HG03571 (cell line): ENCODE results near the gene SULT1A2.
"Not testable (repeated sequence)": the region's sequence is repeated elsewhere in the genome, so short reads cannot be mapped to it uniquely, and the experiment has no call there.

Experiments
- ATAC-seq: cut with Tn5 transposase; IDR thresholded peaks from one replicate; pipeline ENCODE4 v1.9.1; 2021; ENCODE audit not compliant: unreplicated experiment

The SULT1A2 gene

DNA sequence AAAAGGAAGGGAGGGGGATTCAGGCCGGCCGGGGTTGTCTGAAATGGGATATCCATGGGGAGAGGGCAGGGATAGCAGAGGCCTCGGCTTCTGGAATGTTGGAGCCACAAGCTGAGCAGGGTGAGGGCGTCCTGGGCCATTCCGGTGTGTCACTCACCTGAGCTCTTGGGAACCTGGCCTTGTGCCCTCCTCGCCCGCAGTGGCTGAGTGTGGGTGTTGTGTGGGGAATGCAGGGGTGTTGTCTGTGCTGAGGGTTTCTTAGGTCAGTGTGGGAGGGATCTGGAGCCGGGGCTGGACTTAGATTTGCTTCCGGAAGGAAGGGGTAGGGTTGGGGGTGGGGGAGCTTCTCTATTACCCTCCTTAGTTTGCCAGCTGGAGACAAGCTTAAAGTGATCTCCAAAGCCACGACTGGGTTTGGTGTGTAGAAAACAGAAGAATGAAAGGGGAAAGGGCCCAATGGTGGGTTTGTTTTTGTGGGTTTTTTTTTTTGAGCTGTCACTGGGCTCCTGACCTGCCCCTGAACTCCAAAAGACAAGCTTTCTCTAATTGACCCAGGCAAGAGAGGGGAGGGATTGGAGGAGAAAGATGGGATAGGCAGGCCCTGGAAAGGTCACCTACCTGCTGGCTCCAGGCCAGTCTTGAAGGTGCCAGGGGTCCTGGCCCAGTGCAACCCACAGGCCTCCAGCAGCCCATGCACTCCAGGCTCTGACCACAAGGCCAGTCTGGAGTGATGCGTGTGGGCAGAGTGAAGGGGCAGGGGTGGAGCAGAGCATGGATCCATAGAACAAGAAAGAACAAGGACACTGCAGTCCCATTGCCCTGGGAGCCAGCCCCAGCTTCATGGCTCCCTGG, at the start of gene SULT1A2:
Gene SULT1A2, minus strand, starts transcription at position 211 of the 852 bp plus-strand sequence. CDS start 1,120 bp downstream, outside the sequence.
- no peak for ATAC-seq

DNA sequence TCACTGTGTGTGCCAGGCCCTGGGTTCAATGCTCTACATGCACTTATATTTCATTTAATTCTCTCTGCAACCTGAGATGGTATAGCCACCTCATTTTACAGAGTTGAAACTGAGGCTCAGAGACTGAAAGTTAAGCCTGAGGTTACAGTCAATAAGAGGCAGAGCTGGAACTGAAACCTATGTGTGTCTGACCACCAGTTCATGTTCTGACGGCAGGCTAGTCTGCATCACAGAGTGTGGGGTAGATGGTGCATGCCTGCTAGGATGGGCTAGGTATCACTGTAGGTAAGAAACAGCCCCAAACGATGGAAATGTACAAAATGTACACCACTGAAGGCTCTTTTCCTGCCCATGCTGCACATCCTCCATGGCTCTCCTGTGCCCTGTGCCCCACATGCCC, 43.1 kb upstream of the SULT1A2 start:
- not testable (repeated sequence) for ATAC-seq

GRCh38 chr16:28638359-28638758, 41.5 kb upstream of the SULT1A2 start:
- ATAC-seq, result not testable (repeated sequence)

- ATAC-seq, result not testable (repeated sequence)
Observed at GRCh38 chr16:28637765-28638164, 40.9 kb upstream of the SULT1A2 start, which contains the start of gene NPIPB8. NPIPB8 (plus strand) TSS chr16:28638065; CDS start chr16:28638361, 296 bp downstream.

DNA sequence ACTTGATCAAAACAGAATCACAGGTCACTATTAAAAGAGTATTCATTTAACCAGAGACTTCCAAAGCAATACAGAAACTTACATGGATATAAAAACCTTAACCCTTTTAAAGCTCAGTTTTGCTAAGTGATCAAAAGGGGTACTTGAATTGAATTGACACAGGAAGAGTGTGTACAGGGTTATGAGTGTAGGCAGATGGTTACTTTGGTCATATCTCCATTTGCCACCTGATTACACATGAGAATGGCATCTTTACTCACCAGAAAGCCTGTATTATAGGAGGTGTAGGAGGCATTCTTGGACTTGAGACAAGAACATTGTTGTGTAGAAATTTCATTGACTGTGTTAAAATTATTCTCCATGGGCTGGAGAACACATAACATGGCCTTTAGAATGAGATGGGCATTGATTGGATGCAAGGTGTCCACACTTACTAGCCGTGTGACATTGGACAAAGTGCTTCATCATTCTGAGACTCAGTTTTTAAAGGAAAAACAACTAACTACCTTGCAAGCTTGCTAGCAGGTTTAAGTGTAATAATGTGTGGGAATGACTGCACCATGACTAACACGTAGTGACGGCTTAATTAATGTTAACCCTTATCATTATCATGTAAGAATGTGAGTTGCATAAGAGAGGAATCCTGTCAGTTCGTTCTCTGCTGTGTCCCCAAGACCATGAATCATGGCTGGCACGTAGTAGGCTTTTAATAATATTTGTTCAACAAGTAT, 39.4 kb upstream of the SULT1A2 start:
- not testable (repeated sequence) for ATAC-seq

DNA sequence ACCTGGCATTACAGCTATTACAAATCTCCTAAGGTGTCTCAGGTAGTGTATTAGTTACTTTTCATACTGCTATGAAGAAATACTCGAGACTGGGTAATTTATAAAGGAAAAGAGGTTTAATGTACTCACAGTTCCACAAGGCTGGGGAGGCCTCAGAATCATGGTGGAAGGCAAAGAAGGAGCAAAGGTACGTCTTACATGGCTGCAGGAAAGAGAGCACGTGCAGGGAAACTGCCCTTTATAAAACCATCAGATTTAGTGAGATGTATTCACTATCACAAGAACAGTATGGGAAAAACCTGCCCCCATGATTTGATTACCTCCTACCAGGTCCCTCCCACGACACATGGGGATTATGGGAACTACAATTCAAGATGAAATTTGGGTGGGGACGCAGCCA, 34.1 kb upstream of the SULT1A2 start:
- ATAC-seq, result not testable (repeated sequence)

GRCh38 chr16:28623172-28623711, 26.4 kb upstream of the SULT1A2 start:
- ATAC-seq, result no peak

GRCh38 chr16:28622532-28623171, 25.8 kb upstream of the SULT1A2 start:
- not testable (repeated sequence) for ATAC-seq

GRCh38 chr16:28621481-28622155, 24.8 kb upstream of the SULT1A2 start:
- ATAC-seq, result no peak

DNA sequence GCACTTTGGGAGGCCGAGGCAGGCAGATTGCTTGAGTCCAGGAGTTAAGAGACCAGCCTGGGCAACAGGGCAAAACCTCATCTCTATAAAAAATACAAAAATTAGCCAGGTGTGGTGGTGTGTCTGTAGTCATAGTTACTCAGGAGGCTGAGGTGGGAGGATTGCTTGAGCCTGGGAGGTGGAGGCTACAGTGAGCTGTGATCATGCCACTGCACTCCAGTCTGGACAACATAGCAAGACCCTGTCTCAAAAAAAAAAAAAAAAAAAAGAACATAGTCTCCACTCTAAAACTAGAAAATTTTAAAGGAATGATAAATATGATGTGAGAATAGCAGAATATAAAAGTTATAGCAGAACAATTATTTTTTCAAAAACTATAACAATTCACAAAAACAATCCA, 23.5 kb upstream of the SULT1A2 start:
- ATAC-seq, result not testable (repeated sequence)

- no peak for ATAC-seq
Observed at GRCh38 chr16:28617874-28618273, 21.0 kb upstream of the SULT1A2 start.

GRCh38 chr16:28616636-28617035, 19.8 kb upstream of the SULT1A2 start:
- no peak for ATAC-seq

GRCh38 chr16:28616224-28616577, 19.4 kb upstream of the SULT1A2 start:
- ATAC-seq, result not testable (repeated sequence)

- ATAC-seq, result not testable (repeated sequence)
Observed at GRCh38 chr16:28615486-28616223, 18.8 kb upstream of the SULT1A2 start.

DNA sequence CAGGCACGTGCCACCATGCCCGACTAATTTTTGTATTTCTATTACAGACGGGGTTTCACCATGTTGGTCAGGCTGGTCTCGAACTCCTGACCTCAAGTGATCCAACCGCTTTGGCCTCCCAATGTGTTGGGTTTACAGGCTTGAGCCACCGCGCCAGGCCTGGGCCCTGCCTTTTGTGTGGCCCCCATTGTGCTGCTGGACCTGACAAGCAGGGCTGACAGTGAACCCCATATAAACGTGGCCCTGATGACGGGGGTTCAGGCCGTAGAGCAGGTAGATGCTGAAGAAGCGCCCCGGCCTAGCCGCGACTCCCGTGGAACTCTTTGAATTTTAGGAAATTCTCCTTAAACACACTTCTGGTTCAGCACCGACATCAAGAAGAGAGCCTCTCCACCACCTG, 17.7 kb upstream of the SULT1A2 start:
- not testable (repeated sequence) for ATAC-seq

GRCh38 chr16:28613912-28614311, 17.1 kb upstream of the SULT1A2 start:
- ATAC-seq, result not testable (repeated sequence)

- ATAC-seq, result not testable (repeated sequence)
Observed at GRCh38 chr16:28612359-28613280, 15.8 kb upstream of the SULT1A2 start.

DNA sequence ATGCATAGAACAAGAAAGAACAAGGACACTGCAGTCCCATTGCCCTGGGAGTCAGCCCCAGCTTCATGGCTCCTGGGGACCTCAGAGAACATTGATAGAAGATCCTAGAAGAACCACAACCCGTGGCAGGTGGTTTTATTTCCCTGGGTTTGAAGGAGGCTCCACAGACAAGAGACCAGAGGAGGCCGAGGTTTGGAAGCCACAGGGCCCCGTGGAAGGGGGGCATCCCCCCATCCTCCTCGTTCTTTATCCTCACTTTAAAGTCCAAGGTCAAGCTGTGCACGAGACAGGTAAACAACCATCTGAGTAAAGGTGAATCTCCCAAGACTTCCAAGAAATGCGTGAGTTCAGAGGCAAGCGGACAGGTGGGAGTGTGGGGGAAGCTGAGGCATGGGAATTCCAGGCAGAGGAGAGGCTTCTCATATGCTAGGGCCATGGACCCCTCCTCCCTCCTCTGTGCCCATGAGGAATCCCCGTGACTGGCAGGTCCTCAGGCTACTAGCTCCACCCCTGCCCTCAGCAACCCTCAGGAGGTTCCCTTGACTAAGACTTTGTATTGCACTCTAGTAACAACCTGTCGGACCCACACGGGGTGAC, 13.8 kb upstream of the SULT1A2 start:
- ATAC-seq, result no peak
